Lung (tissue), 12 donors: ENCODE measurements around the gene GPR153. TPM values are rescaled to one million over a fixed set of nuclear protein-coding genes. Genes with fewer than 3 reads are reported as not detected.

Source experiments
- ATAC-seq: fragments of 200-7000 bp; cut with Tn5 transposase; one replicate; pipeline ENCODE4 v1.9.1; 2020; ENCODE audit warnings: moderate number of reproducible peaks; ENCODE audit not compliant: insufficient read depth, low FRiP score
- DNase-seq, 3 donors: peaks; one replicate each; pipeline ENCODE4 v3.0.0-alpha.2; 2013 to 2017
- H3K27ac ChIP-seq, 2 donors: one replicate each; pipeline ENCODE4 v1.5.1; 2013; ENCODE audit warnings: mild to moderate bottlenecking in 2 of 2, moderate library complexity in 2 of 2, control low read depth in 1 of 2, inconsistent platforms in 1 of 2, low read depth in 1 of 2, low read length in 1 of 2
- H3K27me3 ChIP-seq, 3 donors: one replicate each; pipeline ENCODE4 v1.5.1; 2013; ENCODE audit warnings: low read length in 2 of 3; ENCODE audit not compliant: control insufficient read depth in 3 of 3, insufficient read depth in 3 of 3
- H3K36me3 ChIP-seq, 4 donors: one replicate each; pipeline ENCODE4 v1.5.1; 2013; ENCODE audit warnings: low read length in 4 of 4, mild to moderate bottlenecking in 1 of 4, moderate library complexity in 1 of 4; ENCODE audit not compliant: control insufficient read depth in 4 of 4, insufficient read depth in 4 of 4
- H3K4me1 ChIP-seq, 5 donors: one replicate each; pipeline ENCODE4 v1.5.1; 2013; ENCODE audit warnings: low read length in 5 of 5, mild to moderate bottlenecking in 2 of 5, moderate library complexity in 1 of 5; ENCODE audit not compliant: control insufficient read depth in 5 of 5, insufficient read depth in 5 of 5
- H3K4me3 ChIP-seq: one replicate; pipeline ENCODE4 v1.5.1; 2013; ENCODE audit warnings: mild to moderate bottlenecking, control low read depth, moderate library complexity
- H3K9ac ChIP-seq, 2 donors: one replicate each; pipeline ENCODE4 v1.5.1; 2013; ENCODE audit warnings: low read length in 2 of 2, control low read depth in 1 of 2; ENCODE audit not compliant: insufficient read depth in 1 of 2
- H3K9me3 ChIP-seq, 4 donors: one replicate each; pipeline ENCODE4 v1.5.1; 2013; ENCODE audit warnings: low read length in 3 of 4, mild to moderate bottlenecking in 1 of 4, moderate library complexity in 1 of 4; ENCODE audit not compliant: control insufficient read depth in 4 of 4, insufficient read depth in 3 of 4
- CTCF ChIP-seq: IDR thresholded peaks from 2 replicates; pipeline ENCODE4 v1.5.1; 2012; ENCODE audit warnings: mild to moderate bottlenecking; ENCODE audit errors: control extremely low read depth, extremely low read depth
- WGBS, 2 donors: extraction: QIAGEN DNeasy Blood & Tissue Kit; methylation state at CpG; one replicate each; pipeline ENCODE4 v1.1.7; 2013; 5-methylcytosine and 5-hydroxymethylcytosine counted together
- polyA plus RNA-seq, 2 donors: library from polyadenylated mRNA; stranded (reverse); fragments of 200-250 nt; gene quantifications; one replicate each; pipeline ENCODE4 v1.2.1, GENCODE V29; 2013
- total RNA-seq, 2 donors: library from RNA; depleted of rRNA in 1 of 2; stranded (reverse); fragments of >200 nt in 1 of 2; gene quantifications; one replicate each; pipeline ENCODE4 v1.2.1, GENCODE V29; 2014 to 2021
- donor health status: control.
- donor health status: control.
- donor health status: Bipolar disorder and iron deficiency.
- donor health status: healthy.
- donor health status: DM: yes; HTN: yes; CAD: no.

The GPR153 gene
- total and polyA plus RNA-seq, 4 donors = 3.2 to 17.0 (median 6.2) TPM

GRCh38 chr1:6299557-6300165, 38.8 kb upstream of the GPR153 start:
- H3K9me3 ChIP-seq = no peaks in the 10 kb centered on the region
- TF ChIP-seq CTCF = no peak
- no peak overlapping the region for H3K27ac ChIP-seq
- no peaks in the 10 kb centered on the region for H3K36me3 ChIP-seq
- DNase-seq = no peak
- no peaks in the 10 kb centered on the region for H3K4me1 ChIP-seq
- H3K27me3 ChIP-seq = no peaks in the 10 kb centered on the region
- no peak overlapping the region for H3K4me3 ChIP-seq
- WGBS, 2 donors = 94% methylated on average over 15 of the region's 15 CpGs
- no peak overlapping the region for H3K9ac ChIP-seq
- ATAC-seq = no peak

GRCh38 chr1:6298940-6299465, 38.1 kb upstream of the GPR153 start:
- WGBS, 2 donors = 97 to 98% methylated on average over 8 of the region's 8 CpGs
- H3K4me1 ChIP-seq = no peaks in the 10 kb centered on the region
- H3K27ac ChIP-seq = no peak overlapping the region
- H3K4me3 ChIP-seq = no peak overlapping the region
- peaks cover 0 to 2% (median 0%) of the 10 kb centered on the region in 4 donors for H3K36me3 ChIP-seq
- DNase-seq (no peak), ATAC-seq (no peak)
- H3K9ac ChIP-seq = no peak overlapping the region
- TF ChIP-seq CTCF = no peak
- no peaks in the 10 kb centered on the region for H3K27me3 ChIP-seq
- H3K9me3 ChIP-seq = no peaks in the 10 kb centered on the region

GRCh38 chr1:6298530-6298929, 37.6 kb upstream of the GPR153 start:
- H3K9ac ChIP-seq = no peak overlapping the region
- no peaks in the 10 kb centered on the region for H3K4me1 ChIP-seq
- peaks cover 0 to 6% (median 0%) of the 10 kb centered on the region in 4 donors for H3K36me3 ChIP-seq
- H3K27me3 ChIP-seq = no peaks in the 10 kb centered on the region
- no peaks in the 10 kb centered on the region for H3K9me3 ChIP-seq
- TF ChIP-seq CTCF = no peak
- ATAC-seq = no peak
- WGBS, 2 donors = 90 to 94% methylated on average over 8 of the region's 8 CpGs
- H3K27ac ChIP-seq = no peak overlapping the region
- DNase-seq = no peak
- H3K4me3 ChIP-seq = no peak overlapping the region

- H3K27ac ChIP-seq = no peak overlapping the region
- no peak overlapping the region for H3K9ac ChIP-seq
- no peaks in the 10 kb centered on the region for H3K9me3 ChIP-seq
- DNase-seq (no peak), ATAC-seq (no peak)
- peaks cover 0 to 7% (median 0%) of the 10 kb centered on the region in 4 donors for H3K36me3 ChIP-seq
- no peak overlapping the region for H3K4me3 ChIP-seq
- no peaks in the 10 kb centered on the region for H3K27me3 ChIP-seq
- no peak for TF ChIP-seq CTCF
- 94 to 96% methylated on average over 6 of the region's 6 CpGs for WGBS, 2 donors
- H3K4me1 ChIP-seq = peaks cover 0 to 12% (median 5%) of the 10 kb centered on the region in 5 donors
These were observed 35.0 kb upstream of the GPR153 start for GRCh38 chr1:6295910-6296309.
